Left ventricle myocardium superior (tissue), 1 donor: ENCODE measurements around the gene UBD. TPM values are rescaled to one million over a fixed set of nuclear protein-coding genes. Genes with fewer than 3 reads are reported as not detected.

Experiments used
- total RNA-seq: library from RNA; stranded (reverse); fragmentation: NEBNext Ultra II Directional; extraction: Animal tissue kit (Norgen Biotek cat#: 25700); gene quantifications from one replicate; pipeline ENCODE4 v1.2.1, GENCODE V29; 2021
- donor health status: DM: no; HTN: yes; CAD: no; lungs with severe emphysema.

UBD gene
- total RNA-seq, 1 donor from 2014 or later, result not detected

Other genes starting within 250 kb of the UBD start
- not detected for gene OR5V1, start 190.9 kb downstream of the UBD start, total RNA-seq
- not detected for gene OR12D3, start 184.4 kb downstream of the UBD start, total RNA-seq
- not detected for gene OR12D2, start 164.1 kb downstream of the UBD start, total RNA-seq
- not detected for gene OR12D1, start 144.8 kb downstream of the UBD start, total RNA-seq
- gene OR10C1, start 120.4 kb downstream of the UBD start, total RNA-seq, result not detected
- not detected for gene OR11A1, start 102.7 kb downstream of the UBD start, total RNA-seq
- gene OR2H1, start 102.6 kb downstream of the UBD start, total RNA-seq, result not detected
- 0.40 TPM for gene MAS1L, start 71.8 kb downstream of the UBD start, total RNA-seq
- gene OR2H2, start 25.4 kb upstream of the UBD start, total RNA-seq, result not detected
- 22.6 TPM for gene GABBR1, start 73.5 kb upstream of the UBD start, total RNA-seq
- gene MOG, start 97.4 kb upstream of the UBD start, total RNA-seq, result 5.4 TPM
- gene ZFP57, start 121.4 kb upstream of the UBD start, total RNA-seq, result not detected
- gene HLA-F, start 163.7 kb upstream of the UBD start, total RNA-seq, result 32.3 TPM